Medulla oblongata (tissue), 1 donor: Measurements from ENCODE around the gene IL24.

Experiments
- DNase-seq: peaks from one replicate; pipeline ENCODE4 v3.0.0-alpha.2; 2015; ENCODE audit errors: extremely low spot score

Gene IL24

GRCh38 chr1:206880314-206880713, 16.9 kb upstream of the IL24 start:
- DNase-seq = no peak

GRCh38 chr1:206882555-206882954, 14.7 kb upstream of the IL24 start:
- DNase-seq = no peak

GRCh38 chr1:206883160-206883559, 14.1 kb upstream of the IL24 start:
- no peak for DNase-seq

GRCh38 chr1:206883876-206884275, 13.4 kb upstream of the IL24 start:
- DNase-seq = no peak

GRCh38 chr1:206885341-206886060, 11.7 kb upstream of the IL24 start:
- no peak for DNase-seq

GRCh38 chr1:206886831-206887230, 10.4 kb upstream of the IL24 start:
- no peak for DNase-seq

GRCh38 chr1:206887701-206888100, 9.5 kb upstream of the IL24 start:
- no peak for DNase-seq

GRCh38 chr1:206890125-206891060, 6.8 kb upstream of the IL24 start:
- DNase-seq = no peak

GRCh38 chr1:206891412-206891811, 5.8 kb upstream of the IL24 start:
- no peak for DNase-seq

- DNase-seq = no peak
Observed at GRCh38 chr1:206892351-206892984, 4.8 kb upstream of the IL24 start.

- DNase-seq = no peak
Observed at GRCh38 chr1:206893380-206893779, 3.9 kb upstream of the IL24 start.

GRCh38 chr1:206895325-206895724, 1.9 kb upstream of the IL24 start:
- DNase-seq = no peak

GRCh38 chr1:206895837-206896242, 1.4 kb upstream of the IL24 start:
- no peak for DNase-seq

GRCh38 chr1:206896261-206896660, 982 bp upstream of the IL24 start:
- DNase-seq = no peak

GRCh38 chr1:206898089-206898914, 1.1 kb downstream of the IL24 start:
- DNase-seq = no peak

- DNase-seq = no peak
Observed at GRCh38 chr1:206898915-206899431, 1.7 kb downstream of the IL24 start.

- DNase-seq = no peak
Observed at GRCh38 chr1:206899717-206900116, 2.5 kb downstream of the IL24 start.

GRCh38 chr1:206900149-206900548, 2.9 kb downstream of the IL24 start:
- no peak for DNase-seq

- no peak for DNase-seq
Observed at GRCh38 chr1:206901944-206902343, 4.7 kb downstream of the IL24 start.

GRCh38 chr1:206902702-206903101, 5.5 kb downstream of the IL24 start:
- no peak for DNase-seq

GRCh38 chr1:206903687-206904086, 6.4 kb downstream of the IL24 start:
- DNase-seq = no peak
